Amygdala (tissue), 56 donors: ENCODE measurements around the gene AHI1.
"Not testable (repeated sequence)": the region's sequence is repeated elsewhere in the genome, so short reads cannot be mapped to it uniquely, and the experiment has no call there.

ENCODE experiments used
- DNase-seq, 56 donors: peaks; one replicate each; lab custom pipeline; 2025; lab: John Stamatoyannopoulos, UW

Gene AHI1

DNA sequence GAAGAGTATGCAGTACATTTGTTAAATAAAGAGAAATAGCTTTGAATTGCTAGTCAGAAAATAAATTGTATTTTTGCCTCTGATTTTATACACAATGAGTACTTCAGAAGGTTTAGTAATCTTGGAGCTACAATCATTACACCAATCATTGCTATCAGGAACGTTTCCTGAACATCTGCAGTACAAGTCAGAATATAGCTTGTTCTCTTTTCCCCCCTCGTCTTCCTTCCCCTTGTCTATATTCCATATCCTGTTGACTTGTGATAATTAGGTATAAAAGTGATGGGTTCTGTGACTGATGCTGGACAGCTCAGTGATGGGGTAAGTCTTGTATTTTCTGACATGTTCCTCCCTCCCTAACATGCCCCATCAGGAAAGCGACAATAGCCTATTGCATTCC lies 94.0 kb downstream of the AHI1 start:
- no peak for DNase-seq

GRCh38 chr6:135402311-135402710 lies 95.2 kb downstream of the AHI1 start:
- DNase-seq: no peak

GRCh38 chr6:135397172-135397952 lies 100.2 kb downstream of the AHI1 start:
- DNase-seq: no peak

GRCh38 chr6:135395136-135395535 lies 102.4 kb downstream of the AHI1 start:
- no peak for DNase-seq

- no peak for DNase-seq
Measured at GRCh38 chr6:135393289-135393688, 104.3 kb downstream of the AHI1 start.

GRCh38 chr6:135390458-135390857 lies 107.1 kb downstream of the AHI1 start:
- DNase-seq: no peak

GRCh38 chr6:135385299-135385698 lies 112.2 kb downstream of the AHI1 start:
- DNase-seq: no peak

GRCh38 chr6:135383766-135384165 lies 113.8 kb downstream of the AHI1 start:
- no peak for DNase-seq

- DNase-seq: no peak
Measured at GRCh38 chr6:135383301-135383700, 114.2 kb downstream of the AHI1 start.

- DNase-seq: no peak
Measured at GRCh38 chr6:135382182-135382628, 115.3 kb downstream of the AHI1 start.

GRCh38 chr6:135380793-135381192 lies 116.7 kb downstream of the AHI1 start:
- no peak for DNase-seq

DNA sequence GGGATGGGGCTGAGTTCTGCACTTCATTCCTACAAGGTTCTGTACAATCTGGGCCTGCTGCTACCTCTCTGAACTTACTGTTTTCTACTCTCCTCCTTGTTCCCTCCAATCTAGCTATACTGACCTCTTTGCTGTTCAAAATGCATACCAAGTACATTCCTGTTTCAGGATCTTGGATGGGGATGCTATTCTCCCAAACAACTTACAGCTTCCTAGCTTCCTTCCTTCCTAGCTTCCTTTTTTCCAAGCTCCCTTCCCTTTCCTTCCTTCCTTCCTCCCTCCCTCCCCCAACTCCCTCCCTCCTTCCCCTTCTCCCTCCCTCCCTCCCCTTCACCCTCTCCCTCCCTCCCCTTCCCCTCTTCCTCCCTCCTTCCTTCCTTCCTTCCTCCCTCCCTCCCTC lies 117.9 kb downstream of the AHI1 start:
- DNase-seq: no peak

- no peak for DNase-seq
Measured at GRCh38 chr6:135372758-135373157, 124.8 kb downstream of the AHI1 start.

- not testable (repeated sequence) for DNase-seq
Measured at GRCh38 chr6:135363622-135364021, 133.9 kb downstream of the AHI1 start.

GRCh38 chr6:135362124-135362523 lies 135.4 kb downstream of the AHI1 start:
- DNase-seq: no peak

- DNase-seq: no peak
Measured at GRCh38 chr6:135360222-135360621, 137.3 kb downstream of the AHI1 start.

GRCh38 chr6:135358985-135359384 lies 138.6 kb downstream of the AHI1 start:
- no peak for DNase-seq

DNA sequence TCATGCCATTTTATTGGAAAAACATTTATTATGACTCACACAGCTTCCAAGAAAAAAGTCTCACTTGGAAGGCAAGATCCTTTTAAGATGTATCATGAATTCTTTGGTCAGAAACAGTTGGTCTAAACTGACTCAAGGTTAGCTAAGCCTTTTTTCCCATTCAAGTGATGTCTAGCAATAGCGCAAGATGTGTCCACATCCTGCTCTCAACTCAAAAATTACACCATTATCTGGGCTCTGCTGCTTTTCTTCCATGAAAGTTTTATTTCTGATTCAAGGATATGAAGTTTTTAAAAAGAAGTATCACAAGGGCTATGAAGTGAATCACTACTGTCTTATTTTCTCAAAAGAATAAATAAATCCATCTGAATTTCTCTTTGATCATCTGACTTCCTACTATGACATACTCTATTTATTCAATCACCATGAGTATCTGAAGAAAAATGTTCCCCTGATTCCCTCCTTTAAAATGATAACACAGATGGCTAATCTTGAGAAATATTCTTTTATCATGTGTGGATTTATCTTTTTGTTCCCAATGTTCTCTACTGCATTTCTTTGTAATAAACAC lies 139.2 kb downstream of the AHI1 start:
- DNase-seq: no peak

GRCh38 chr6:135354407-135354806 lies 143.1 kb downstream of the AHI1 start:
- DNase-seq: no peak

DNA sequence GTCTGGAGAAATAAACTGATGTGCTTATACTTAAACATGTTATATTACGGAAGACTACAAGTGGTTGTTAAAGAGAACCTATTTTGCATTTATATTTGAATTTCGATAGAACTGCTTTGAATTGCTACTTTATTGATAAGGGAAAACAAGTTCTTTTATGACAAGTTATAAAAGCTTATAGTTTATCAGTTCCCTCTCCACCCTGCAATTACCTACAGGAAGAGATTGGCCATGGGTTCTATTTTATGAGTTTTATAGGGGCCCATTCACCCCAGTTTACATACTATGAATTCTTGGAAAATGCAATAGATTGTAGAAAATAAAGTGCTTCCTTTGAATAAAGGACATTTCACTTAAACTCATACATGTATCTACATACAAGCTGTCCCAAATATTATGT lies 144.4 kb downstream of the AHI1 start:
- no peak for DNase-seq

DNA sequence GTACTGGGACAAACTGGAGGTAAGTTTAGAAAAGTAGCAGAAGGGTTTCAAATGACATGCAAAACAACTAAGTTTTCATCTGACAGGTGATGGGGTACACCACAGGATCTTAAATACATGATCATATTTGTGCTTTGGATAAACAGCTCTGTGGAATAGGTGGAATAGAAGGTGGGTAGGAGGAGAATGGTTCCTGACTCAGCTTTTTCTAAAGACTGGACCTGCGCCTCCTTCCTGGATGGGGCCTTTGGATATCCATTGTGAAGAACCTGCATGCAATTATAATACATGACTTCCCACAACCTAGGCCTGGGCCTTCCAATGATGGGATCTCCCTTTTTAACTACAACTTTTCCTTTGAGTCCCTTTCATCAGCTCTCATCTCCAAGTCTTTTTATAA lies 145.9 kb downstream of the AHI1 start:
- DNase-seq: no peak

GRCh38 chr6:135347887-135348286 lies 149.7 kb downstream of the AHI1 start:
- no peak for DNase-seq
